Peyer's patch (tissue), 4 donors: ENCODE results near the gene CDH11. TPM values are rescaled to one million over a fixed set of nuclear protein-coding genes. Genes with fewer than 3 reads are reported as not detected.

ENCODE experiments used
- DNase-seq, 3 donors: peaks; one replicate each; pipeline ENCODE4 v3.0.0-alpha.2; 2017 to 2019
- H3K27ac ChIP-seq, 4 donors: fragments of 200-600 bp; sonication (generic); one replicate each; pipeline ENCODE4 v1.5.1; 2016 to 2019
- H3K27me3 ChIP-seq, 2 donors: fragments of 200-600 bp; sonication (generic); one replicate each; pipeline ENCODE4 v1.5.1; 2019
- H3K36me3 ChIP-seq, 3 donors: fragments of 200-600 bp; sonication (generic); one replicate each; pipeline ENCODE4 v1.5.1; 2016 to 2019
- H3K4me1 ChIP-seq, 4 donors: fragments of 200-600 bp; sonication (generic); one replicate each; pipeline ENCODE4 v1.5.1; 2016 to 2019
- H3K4me3 ChIP-seq, 4 donors: fragments of 200-600 bp; sonication (generic); 1 replicate in 3 of 4; 2 replicates in 1 of 4; pipeline ENCODE4 v1.5.1; 2016 to 2019; ENCODE audit warnings: mild to moderate bottlenecking in 1 of 4
- H3K9me3 ChIP-seq, 4 donors: fragments of 200-600 bp; sonication (generic); one replicate each; pipeline ENCODE4 v1.5.1; 2016 to 2019; ENCODE audit warnings: mild to moderate bottlenecking in 1 of 4
- POLR2A ChIP-seq, 2 donors: fragments of 450-650 bp; IDR thresholded peaks; one replicate each; pipeline ENCODE4 v1.5.1; 2017; ENCODE audit warnings: antibody characterized with exemption in 2 of 2, mild to moderate bottlenecking in 2 of 2, moderate library complexity in 2 of 2
- total RNA-seq, 4 donors: library from RNA; depleted of rRNA; stranded (reverse); fragments of >200 nt; gene quantifications; one replicate each; pipeline ENCODE4 v1.1.0, GENCODE V29; 2016
- TF ChIP-seq, protein P1 (sequence below), 6 experiments: fragments of 450-650 bp in 4 of 6; fragments of 200-600 bp in 2 of 6; sonication (generic) in 1 of 6; IDR thresholded peaks; one replicate each; pipeline ENCODE4 v1.5.1; 2017 to 2019; ENCODE audit warnings: antibody characterized with exemption in 6 of 6, mild to moderate bottlenecking in 3 of 6, moderate library complexity in 1 of 6

The CDH11 gene
- total RNA-seq, 4 donors from 2014 or later, result 2.1 to 16.5 (median 4.9) TPM

DNA sequence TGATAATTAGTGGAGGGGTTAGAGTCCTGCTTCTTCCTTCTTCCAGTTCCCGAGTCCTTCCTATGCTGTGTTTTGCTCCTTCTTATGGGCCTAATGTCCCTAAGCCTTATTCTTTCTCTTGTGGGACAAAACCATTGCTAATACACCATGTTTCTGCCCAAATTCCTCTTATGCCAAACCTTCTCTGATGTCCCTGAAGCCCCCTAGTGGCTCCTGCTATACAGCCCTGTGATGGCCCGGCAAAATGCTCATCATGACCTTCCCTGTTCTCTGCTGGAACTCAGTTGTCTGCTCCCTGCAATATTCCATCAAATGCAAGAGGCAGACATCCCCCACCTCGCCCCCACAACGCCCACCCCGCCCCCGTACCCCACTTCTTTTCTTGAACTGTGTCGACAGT is 171.6 kb downstream of the CDH11 start:
- DNase-seq, result no peak
- H3K27ac ChIP-seq, result no peak overlapping the region
- TF ChIP-seq, protein P1, sequence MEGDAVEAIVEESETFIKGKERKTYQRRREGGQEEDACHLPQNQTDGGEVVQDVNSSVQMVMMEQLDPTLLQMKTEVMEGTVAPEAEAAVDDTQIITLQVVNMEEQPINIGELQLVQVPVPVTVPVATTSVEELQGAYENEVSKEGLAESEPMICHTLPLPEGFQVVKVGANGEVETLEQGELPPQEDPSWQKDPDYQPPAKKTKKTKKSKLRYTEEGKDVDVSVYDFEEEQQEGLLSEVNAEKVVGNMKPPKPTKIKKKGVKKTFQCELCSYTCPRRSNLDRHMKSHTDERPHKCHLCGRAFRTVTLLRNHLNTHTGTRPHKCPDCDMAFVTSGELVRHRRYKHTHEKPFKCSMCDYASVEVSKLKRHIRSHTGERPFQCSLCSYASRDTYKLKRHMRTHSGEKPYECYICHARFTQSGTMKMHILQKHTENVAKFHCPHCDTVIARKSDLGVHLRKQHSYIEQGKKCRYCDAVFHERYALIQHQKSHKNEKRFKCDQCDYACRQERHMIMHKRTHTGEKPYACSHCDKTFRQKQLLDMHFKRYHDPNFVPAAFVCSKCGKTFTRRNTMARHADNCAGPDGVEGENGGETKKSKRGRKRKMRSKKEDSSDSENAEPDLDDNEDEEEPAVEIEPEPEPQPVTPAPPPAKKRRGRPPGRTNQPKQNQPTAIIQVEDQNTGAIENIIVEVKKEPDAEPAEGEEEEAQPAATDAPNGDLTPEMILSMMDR (IDR thresholded peaks at IDR 0.05), result no peak
- no peak for TF ChIP-seq POLR2A (IDR thresholded peaks at IDR 0.05)
- no peaks in the 10 kb centered on the region for H3K36me3 ChIP-seq
- no peaks in the 10 kb centered on the region for H3K9me3 ChIP-seq
- H3K27me3 ChIP-seq, result no peaks in the 10 kb centered on the region
- H3K4me3 ChIP-seq, result no peak overlapping the region
- H3K4me1 ChIP-seq, result no peaks in the 10 kb centered on the region

DNA sequence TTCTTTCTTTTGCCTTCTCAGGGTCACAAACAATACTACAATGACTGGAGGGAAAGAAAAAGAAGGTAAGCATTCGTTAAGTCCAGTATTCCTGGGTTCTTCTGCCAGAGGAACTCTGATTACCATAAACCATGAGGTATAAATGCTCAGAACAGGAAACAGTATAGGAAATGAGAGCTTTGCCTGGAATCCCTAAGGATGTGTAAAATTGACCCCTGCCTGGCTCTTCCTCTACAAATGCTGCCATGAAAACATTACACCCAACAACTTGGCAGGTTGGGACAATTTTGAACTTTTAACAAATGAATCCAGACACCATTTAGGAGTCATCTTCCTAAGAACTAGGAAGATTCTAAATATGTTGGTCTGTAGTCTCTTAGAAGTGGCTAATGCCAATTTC is 173.8 kb downstream of the CDH11 start:
- Histone ChIP-seq H3K36me3 (no peaks in the 10 kb centered on the region), H3K27ac (no peak overlapping the region), H3K4me3 (no peak overlapping the region), H3K4me1 (no peaks in the 10 kb centered on the region), H3K27me3 (no peaks in the 10 kb centered on the region), H3K9me3 (no peaks in the 10 kb centered on the region)
- no peak for TF ChIP-seq POLR2A (IDR thresholded peaks at IDR 0.05)
- TF ChIP-seq, protein P1 (IDR thresholded peaks at IDR 0.05), result no peak
- no peak for DNase-seq

DNA sequence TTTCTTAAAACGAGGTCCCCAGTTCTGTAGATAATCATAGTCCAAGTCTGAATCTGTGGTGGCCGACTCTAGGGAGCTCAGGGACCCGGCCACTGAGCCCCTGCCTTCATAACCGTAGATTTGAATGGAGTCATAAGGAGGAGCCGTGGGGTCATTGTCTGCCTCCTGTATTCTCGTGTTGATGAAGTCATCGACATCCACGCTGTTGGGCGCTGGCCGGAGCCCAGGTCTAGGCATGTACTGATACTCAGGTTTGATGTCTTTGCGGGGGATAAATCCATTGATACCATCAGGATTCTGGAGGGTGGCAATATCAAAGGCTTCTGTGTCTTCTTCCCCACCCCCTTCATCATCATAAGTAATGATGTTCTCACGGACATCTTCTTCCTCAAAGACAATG is 174.2 kb downstream of the CDH11 start:
- Histone ChIP-seq H3K4me3 (no peak overlapping the region), H3K9me3 (no peaks in the 10 kb centered on the region), H3K4me1 (no peaks in the 10 kb centered on the region), H3K27ac (no peak overlapping the region), H3K27me3 (no peaks in the 10 kb centered on the region), H3K36me3 (no peaks in the 10 kb centered on the region)
- no peak for DNase-seq
- no peak for TF ChIP-seq POLR2A (IDR thresholded peaks at IDR 0.05)
- TF ChIP-seq, protein P1 (IDR thresholded peaks at IDR 0.05), result no peak

DNA sequence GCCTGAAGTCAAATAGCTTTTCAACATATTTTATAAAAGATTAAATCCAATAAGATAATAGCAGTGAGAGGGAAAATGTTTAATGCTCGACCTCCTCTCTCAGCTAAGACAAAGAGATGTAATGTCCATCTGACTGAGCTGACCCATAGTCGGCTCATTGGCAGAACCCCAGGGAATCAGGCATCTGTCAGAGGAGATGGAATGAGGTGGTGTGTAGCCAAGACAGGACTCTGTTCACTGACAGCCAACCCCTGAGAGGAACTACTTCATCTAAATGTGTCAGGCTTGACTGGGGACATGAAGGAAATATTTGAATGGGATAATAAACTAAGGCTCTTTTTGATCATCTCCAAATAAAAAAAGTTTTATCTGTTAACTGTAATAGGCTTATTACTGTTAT is 188.0 kb downstream of the CDH11 start:
- no peak overlapping the region for H3K4me3 ChIP-seq
- H3K27me3 ChIP-seq, result no peaks in the 10 kb centered on the region
- DNase-seq, result no peak
- H3K4me1 ChIP-seq, result no peaks in the 10 kb centered on the region
- H3K9me3 ChIP-seq, result no peaks in the 10 kb centered on the region
- H3K27ac ChIP-seq, result no peak overlapping the region
- TF ChIP-seq, protein P1 (IDR thresholded peaks at IDR 0.05), result no peak
- TF ChIP-seq POLR2A (IDR thresholded peaks at IDR 0.05), result no peak
- H3K36me3 ChIP-seq, result no peaks in the 10 kb centered on the region

DNA sequence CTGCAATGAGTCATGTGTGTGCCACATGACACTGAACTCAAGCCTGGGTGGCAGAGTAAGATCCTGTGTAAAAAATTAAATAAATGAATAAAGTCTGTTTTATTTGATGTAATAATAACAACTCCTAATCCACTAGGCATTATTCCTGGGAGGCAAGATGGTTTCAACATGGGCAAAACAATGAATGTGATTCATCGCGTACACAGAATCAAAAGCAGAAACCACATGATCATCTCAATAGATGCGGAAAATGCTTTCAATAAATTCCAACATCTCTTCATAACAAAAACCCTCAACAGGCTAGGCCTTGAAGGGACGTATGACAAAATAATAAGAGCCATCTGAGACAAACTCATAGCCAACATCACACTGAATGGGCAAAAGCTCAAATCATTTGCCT is 195.4 kb downstream of the CDH11 start:
- Histone ChIP-seq H3K27me3 (no peaks in the 10 kb centered on the region), H3K36me3 (no peaks in the 10 kb centered on the region), H3K4me3 (no peak overlapping the region), H3K4me1 (no peaks in the 10 kb centered on the region), H3K27ac (no peak overlapping the region), H3K9me3 (no peaks in the 10 kb centered on the region)
- TF ChIP-seq, protein P1 (IDR thresholded peaks at IDR 0.05), result no peak
- no peak for TF ChIP-seq POLR2A (IDR thresholded peaks at IDR 0.05)
- DNase-seq, result no peak

DNA sequence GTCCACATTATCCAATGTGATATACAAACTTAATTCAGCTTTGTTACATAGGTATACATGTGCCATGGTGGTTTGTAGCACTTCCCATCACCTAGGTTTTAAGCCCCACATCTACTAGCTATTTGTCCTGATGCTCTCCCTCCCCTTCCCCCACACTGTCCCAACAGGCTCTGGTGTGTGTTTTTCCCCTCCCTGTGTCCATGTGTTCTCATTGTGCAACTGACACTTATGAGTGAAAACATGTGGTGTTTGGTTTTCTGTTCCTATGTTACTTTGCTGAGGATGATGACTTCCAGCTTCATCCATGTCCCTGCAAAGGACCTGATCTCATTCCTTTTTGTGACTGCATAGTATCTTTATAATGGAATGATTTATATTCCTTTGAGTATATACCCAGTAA is 196.7 kb downstream of the CDH11 start:
- Histone ChIP-seq H3K36me3 (no peaks in the 10 kb centered on the region), H3K9me3 (no peaks in the 10 kb centered on the region), H3K4me3 (no peak overlapping the region), H3K27me3 (no peaks in the 10 kb centered on the region), H3K27ac (no peak overlapping the region), H3K4me1 (no peaks in the 10 kb centered on the region)
- no peak for DNase-seq
- TF ChIP-seq, protein P1 (IDR thresholded peaks at IDR 0.05), result no peak
- no peak for TF ChIP-seq POLR2A (IDR thresholded peaks at IDR 0.05)
